ENCODE results near the gene BAG5.
A peak's percentile ranks its signal among the peaks of the same experiment; 100 is the strongest.
"Not testable (repeated sequence)": the region's sequence is repeated elsewhere in the genome, so short reads cannot be mapped to it uniquely, and the experiment has no call there.

The BAG5 gene

DNA sequence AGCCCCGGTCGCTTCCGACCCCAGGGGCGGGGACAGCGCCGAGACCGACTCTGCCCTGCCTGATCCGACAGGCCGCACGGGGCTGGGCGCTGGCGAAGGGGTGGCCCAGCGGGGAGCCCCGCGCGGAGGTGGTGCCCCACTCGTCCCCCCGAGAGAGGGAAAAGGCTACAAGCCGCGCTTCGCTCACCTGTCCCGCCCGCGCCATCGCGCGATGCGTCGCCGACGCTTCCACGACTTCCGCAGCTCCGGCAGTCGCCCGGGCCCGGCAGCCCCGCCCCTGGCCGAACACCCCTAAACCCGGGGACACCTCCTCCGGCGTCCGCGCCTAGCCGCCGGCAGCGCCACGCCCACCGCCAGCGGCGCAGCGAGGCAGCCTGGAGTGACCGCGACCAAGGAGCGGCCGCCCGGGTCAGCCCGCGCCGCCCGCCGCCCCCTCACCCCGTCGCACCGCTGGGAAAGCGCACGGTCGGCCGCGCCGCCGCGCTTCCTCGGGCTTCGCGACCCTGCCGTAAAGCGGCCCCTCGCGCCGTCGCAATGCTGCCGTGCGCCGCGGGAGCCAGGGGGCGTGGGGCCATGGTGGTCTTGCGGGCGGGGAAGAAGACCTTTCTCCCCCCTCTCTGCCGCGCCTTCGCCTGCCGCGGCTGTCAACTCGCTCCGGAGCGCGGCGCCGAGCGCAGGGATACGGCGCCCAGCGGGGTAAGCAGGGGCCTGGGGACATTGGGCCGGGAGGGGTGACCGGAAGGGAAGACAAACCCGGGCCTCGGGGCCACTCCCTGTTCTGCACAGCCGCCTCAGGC lies at the start of gene BAG5, which contains the start of gene COA8:
Gene BAG5 (minus strand): TSS at position 229 of the 797 bp plus-strand sequence. CDS start 1,493 bp downstream, outside the sequence.
Gene COA8 (plus strand): TSS at position 532 of the 797 bp plus-strand sequence. CDS start 42 bp downstream, at position 574.
- Histone ChIP-seq H3K27me3 (ENCODE audit: control insufficient read depth, insufficient read depth, low read length) (no peaks in the 10 kb centered on the region), H3K36me3 (ENCODE audit: control insufficient read depth, low read depth, low read length) (peaks cover 26% of the 10 kb centered on the region), H3K4me3 (ENCODE audit: low read length) (peak within 1 kb of the TSS; percentile 83), H3K9ac (ENCODE audit: low read length) (peak within 1 kb of the TSS; percentile 83), H3K9me3 (ENCODE audit: control insufficient read depth, low read depth, low read length) (no peaks in the 10 kb centered on the region), H3K27ac (ENCODE audit: low read length) (peak within 1 kb of the TSS; percentile 18), H3K4me1 (ENCODE audit: control insufficient read depth, low read depth, low read length) (peaks cover 6% of the 10 kb centered on the region)

GRCh38 chr14:103611215-103611614 lies 48.8 kb upstream of the BAG5 start:
- peaks cover 3% of the 10 kb centered on the region for H3K4me1 ChIP-seq (ENCODE audit: control insufficient read depth, low read depth, low read length)
- no peak overlapping the region for H3K9ac ChIP-seq (ENCODE audit: low read length)
- no peak overlapping the region for H3K4me3 ChIP-seq (ENCODE audit: low read length)
- H3K36me3 ChIP-seq (ENCODE audit: control insufficient read depth, low read depth, low read length), result no peaks in the 10 kb centered on the region
- H3K27ac ChIP-seq (ENCODE audit: low read length), result no peak overlapping the region
- H3K27me3 ChIP-seq (ENCODE audit: control insufficient read depth, insufficient read depth, low read length), result peaks cover 19% of the 10 kb centered on the region
- H3K9me3 ChIP-seq (ENCODE audit: control insufficient read depth, low read depth, low read length), result peaks cover 6% of the 10 kb centered on the region

- H3K9ac ChIP-seq (ENCODE audit: low read length); H3K27ac ChIP-seq (ENCODE audit: low read length); H3K36me3 ChIP-seq (ENCODE audit: control insufficient read depth, low read depth, low read length); H3K4me3 ChIP-seq (ENCODE audit: low read length); H3K4me1 ChIP-seq (ENCODE audit: control insufficient read depth, low read depth, low read length); H3K9me3 ChIP-seq (ENCODE audit: control insufficient read depth, low read depth, low read length): not testable (repeated sequence)
- H3K27me3 ChIP-seq (ENCODE audit: control insufficient read depth, insufficient read depth, low read length), result peaks cover 19% of the 10 kb centered on the region
Observed at GRCh38 chr14:103609081-103609480, 46.6 kb upstream of the BAG5 start.

GRCh38 chr14:103607822-103608221 lies 45.4 kb upstream of the BAG5 start:
- Histone ChIP-seq H3K9me3 (ENCODE audit: control insufficient read depth, low read depth, low read length) (peaks cover 6% of the 10 kb centered on the region), H3K9ac (ENCODE audit: low read length) (no peak overlapping the region), H3K36me3 (ENCODE audit: control insufficient read depth, low read depth, low read length) (no peaks in the 10 kb centered on the region), H3K27ac (ENCODE audit: low read length) (no peak overlapping the region), H3K4me3 (ENCODE audit: low read length) (no peak overlapping the region), H3K4me1 (ENCODE audit: control insufficient read depth, low read depth, low read length) (peaks cover 3% of the 10 kb centered on the region), H3K27me3 (ENCODE audit: control insufficient read depth, insufficient read depth, low read length) (peaks cover 19% of the 10 kb centered on the region)

GRCh38 chr14:103606963-103607668 lies 44.7 kb upstream of the BAG5 start:
- peaks cover 6% of the 10 kb centered on the region for H3K9me3 ChIP-seq (ENCODE audit: control insufficient read depth, low read depth, low read length)
- H3K36me3 ChIP-seq (ENCODE audit: control insufficient read depth, low read depth, low read length), result no peaks in the 10 kb centered on the region
- H3K4me3 ChIP-seq (ENCODE audit: low read length), result no peak overlapping the region
- H3K27me3 ChIP-seq (ENCODE audit: control insufficient read depth, insufficient read depth, low read length), result peaks cover 19% of the 10 kb centered on the region
- H3K4me1 ChIP-seq (ENCODE audit: control insufficient read depth, low read depth, low read length), result peaks cover 3% of the 10 kb centered on the region
- no peak overlapping the region for H3K27ac ChIP-seq (ENCODE audit: low read length)
- H3K9ac ChIP-seq (ENCODE audit: low read length), result no peak overlapping the region

GRCh38 chr14:103604620-103605019 lies 42.2 kb upstream of the BAG5 start:
- no peak overlapping the region for H3K4me3 ChIP-seq (ENCODE audit: low read length)
- no peak overlapping the region for H3K9ac ChIP-seq (ENCODE audit: low read length)
- H3K27me3 ChIP-seq (ENCODE audit: control insufficient read depth, insufficient read depth, low read length), result peaks cover 19% of the 10 kb centered on the region
- H3K36me3 ChIP-seq (ENCODE audit: control insufficient read depth, low read depth, low read length), result no peaks in the 10 kb centered on the region
- H3K27ac ChIP-seq (ENCODE audit: low read length), result no peak overlapping the region
- no peaks in the 10 kb centered on the region for H3K9me3 ChIP-seq (ENCODE audit: control insufficient read depth, low read depth, low read length)
- peaks cover 3% of the 10 kb centered on the region for H3K4me1 ChIP-seq (ENCODE audit: control insufficient read depth, low read depth, low read length)

DNA sequence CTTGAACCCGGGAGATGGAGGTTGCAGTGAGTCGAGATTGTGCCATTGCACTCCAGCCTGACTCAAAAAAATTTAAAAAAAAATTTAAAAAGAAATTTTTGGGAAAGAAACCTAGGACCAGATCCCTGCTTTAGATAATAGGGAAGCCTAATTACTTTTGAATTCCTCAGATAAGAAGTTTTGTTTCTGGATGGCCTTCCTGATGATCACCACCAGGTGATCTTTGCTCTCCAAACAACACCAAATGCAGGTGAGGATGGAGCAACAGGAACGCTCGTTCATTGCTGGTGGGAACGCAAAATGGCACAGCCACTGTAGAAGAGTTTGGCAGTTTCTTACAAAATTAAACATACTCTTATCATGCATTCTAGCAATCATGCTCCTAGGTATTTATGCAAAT lies 38.0 kb upstream of the BAG5 start:
- Histone ChIP-seq H3K27ac (ENCODE audit: low read length) (no peak overlapping the region), H3K27me3 (ENCODE audit: control insufficient read depth, insufficient read depth, low read length) (no peaks in the 10 kb centered on the region), H3K9me3 (ENCODE audit: control insufficient read depth, low read depth, low read length) (no peaks in the 10 kb centered on the region), H3K4me3 (ENCODE audit: low read length) (no peak overlapping the region), H3K9ac (ENCODE audit: low read length) (no peak overlapping the region), H3K4me1 (ENCODE audit: control insufficient read depth, low read depth, low read length) (no peaks in the 10 kb centered on the region), H3K36me3 (ENCODE audit: control insufficient read depth, low read depth, low read length) (no peaks in the 10 kb centered on the region)

- Histone ChIP-seq H3K9me3 (ENCODE audit: control insufficient read depth, low read depth, low read length) (no peaks in the 10 kb centered on the region), H3K36me3 (ENCODE audit: control insufficient read depth, low read depth, low read length) (no peaks in the 10 kb centered on the region), H3K27ac (ENCODE audit: low read length) (no peak overlapping the region), H3K4me1 (ENCODE audit: control insufficient read depth, low read depth, low read length) (peaks cover 3% of the 10 kb centered on the region), H3K27me3 (ENCODE audit: control insufficient read depth, insufficient read depth, low read length) (no peaks in the 10 kb centered on the region), H3K4me3 (ENCODE audit: low read length) (no peak overlapping the region), H3K9ac (ENCODE audit: low read length) (no peak overlapping the region)
Observed at GRCh38 chr14:103597623-103598377, 35.3 kb upstream of the BAG5 start.

GRCh38 chr14:103594265-103594664 lies 31.8 kb upstream of the BAG5 start:
- Histone ChIP-seq H3K9ac (ENCODE audit: low read length) (peak overlapping the region; percentile 13), H3K4me1 (ENCODE audit: control insufficient read depth, low read depth, low read length) (peaks cover 3% of the 10 kb centered on the region), H3K36me3 (ENCODE audit: control insufficient read depth, low read depth, low read length) (peaks cover 8% of the 10 kb centered on the region), H3K27ac (ENCODE audit: low read length) (no peak overlapping the region), H3K4me3 (ENCODE audit: low read length) (no peak overlapping the region), H3K9me3 (ENCODE audit: control insufficient read depth, low read depth, low read length) (no peaks in the 10 kb centered on the region), H3K27me3 (ENCODE audit: control insufficient read depth, insufficient read depth, low read length) (no peaks in the 10 kb centered on the region)

DNA sequence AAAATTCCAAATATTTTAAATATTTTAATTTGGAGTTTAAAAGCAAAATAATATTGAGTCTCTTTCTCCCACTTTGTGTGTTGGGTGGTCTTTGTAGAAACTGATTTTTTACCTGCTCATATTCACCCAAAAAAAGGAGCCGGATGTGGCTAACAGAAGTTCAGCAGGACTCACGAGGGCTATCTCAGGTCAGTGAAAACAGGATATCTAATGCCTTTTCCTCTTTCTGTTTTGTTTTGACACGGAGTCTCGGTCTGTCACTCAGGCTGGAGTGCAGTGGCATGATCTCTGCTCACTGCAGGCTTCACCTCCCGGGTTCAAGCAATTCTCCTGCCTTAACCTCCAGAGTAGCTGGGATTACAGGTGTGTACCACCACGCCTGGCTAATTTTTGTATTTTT lies 31.1 kb upstream of the BAG5 start:
- Histone ChIP-seq H3K4me1 (ENCODE audit: control insufficient read depth, low read depth, low read length) (peaks cover 3% of the 10 kb centered on the region), H3K4me3 (ENCODE audit: low read length) (no peak overlapping the region), H3K9ac (ENCODE audit: low read length) (no peak overlapping the region), H3K9me3 (ENCODE audit: control insufficient read depth, low read depth, low read length) (no peaks in the 10 kb centered on the region), H3K27ac (ENCODE audit: low read length) (no peak overlapping the region), H3K36me3 (ENCODE audit: control insufficient read depth, low read depth, low read length) (peaks cover 8% of the 10 kb centered on the region), H3K27me3 (ENCODE audit: control insufficient read depth, insufficient read depth, low read length) (no peaks in the 10 kb centered on the region)

DNA sequence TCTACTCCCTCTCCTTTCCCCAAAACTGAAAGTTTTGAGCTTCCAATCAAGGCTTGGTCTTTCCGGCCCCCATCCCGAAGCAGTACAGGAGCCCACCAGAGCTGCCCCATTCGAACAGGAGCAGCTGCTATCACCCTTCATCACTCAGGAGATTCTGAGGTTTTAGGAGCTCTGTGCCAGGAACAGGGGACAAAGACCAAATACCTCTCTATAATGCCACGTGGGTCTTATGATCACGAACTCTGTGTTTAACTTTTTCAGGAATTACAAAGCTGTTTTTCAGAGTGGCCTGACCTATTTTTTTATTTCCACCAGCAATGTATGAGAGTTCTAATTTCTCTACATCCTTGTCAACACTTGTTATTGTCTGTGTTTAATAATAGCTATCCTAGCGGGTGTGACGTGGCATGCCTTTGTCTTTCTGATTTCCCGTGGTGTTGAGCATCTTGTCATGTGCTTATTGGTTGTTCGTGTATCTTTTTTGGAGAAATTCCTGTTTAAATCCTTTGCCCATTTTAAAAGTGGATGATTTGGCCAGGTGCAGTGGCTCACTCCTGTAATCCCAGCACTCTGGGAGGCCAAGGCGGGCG lies 22.0 kb upstream of the BAG5 start:
- Histone ChIP-seq H3K4me3 (ENCODE audit: low read length) (no peak overlapping the region), H3K9me3 (ENCODE audit: control insufficient read depth, low read depth, low read length) (no peaks in the 10 kb centered on the region), H3K9ac (ENCODE audit: low read length) (no peak overlapping the region), H3K36me3 (ENCODE audit: control insufficient read depth, low read depth, low read length) (no peaks in the 10 kb centered on the region), H3K27me3 (ENCODE audit: control insufficient read depth, insufficient read depth, low read length) (no peaks in the 10 kb centered on the region), H3K27ac (ENCODE audit: low read length) (no peak overlapping the region), H3K4me1 (ENCODE audit: control insufficient read depth, low read depth, low read length) (no peaks in the 10 kb centered on the region)
